Uterus (tissue), 2 donors: ENCODE data around the gene MICOS13.

Experiments
- CTCF ChIP-seq, 4 experiments: fragments of 200-600 bp in 2 of 4; fragments of 450-650 bp in 2 of 4; sonication (generic) in 2 of 4; IDR thresholded peaks; one replicate each; pipeline ENCODE4 v1.5.1; 2016 to 2019; ENCODE audit warnings: antibody characterized with exemption in 4 of 4, mild to moderate bottlenecking in 2 of 4, moderate library complexity in 1 of 4
- POLR2A ChIP-seq, 2 donors: fragments of 450-650 bp; IDR thresholded peaks; one replicate each; pipeline ENCODE4 v1.6.1; 2016; ENCODE audit warnings: antibody characterized with exemption in 2 of 2, mild to moderate bottlenecking in 1 of 2, moderate library complexity in 1 of 2

GRCh38 chr19:5719274-5719960 is 39.1 kb upstream of the MICOS13 start:
- no peak for TF ChIP-seq CTCF (IDR thresholded peaks at IDR 0.05)
- TF ChIP-seq POLR2A (IDR thresholded peaks at IDR 0.05), result no peak
